GM12891 (cell line): ENCODE measurements around the gene HBG1.

ENCODE experiments used
- PAX5 ChIP-seq: IDR thresholded peaks from 2 replicates; pipeline ENCODE4 v1.6.1; 2011; ENCODE audit warnings: low read length, moderate library complexity, mild to moderate bottlenecking; ENCODE audit not compliant: insufficient read depth, severe bottlenecking
- POLR2A ChIP-seq: IDR thresholded peaks from 2 replicates; pipeline ENCODE4 v1.6.1; 2011; ENCODE audit warnings: low read depth, low read length, control low read depth
- POLR2AphosphoS5 ChIP-seq: IDR thresholded peaks from 2 replicates; pipeline ENCODE4 v1.6.1; 2011; ENCODE audit warnings: low read depth, low read length, control low read depth
- POU2F2 ChIP-seq: IDR thresholded peaks from 2 replicates; pipeline ENCODE4 v1.6.1; 2011; ENCODE audit warnings: low read depth, mild to moderate bottlenecking, control low read depth, low read length, moderate library complexity
- SPI1 ChIP-seq: IDR thresholded peaks from 2 replicates; pipeline ENCODE4 v1.6.1; 2011; ENCODE audit warnings: low read depth, low read length, control low read depth
- TAF1 ChIP-seq: IDR thresholded peaks from 2 replicates; pipeline ENCODE4 v1.6.1; 2011; ENCODE audit warnings: low read depth, low read length, control low read depth

GRCh38 chr11:5288906-5289550 lies 39.4 kb upstream of the HBG1 start:
- TF ChIP-seq POLR2A (no peak), POLR2AphosphoS5 (no peak), TAF1 (no peak), SPI1 (no peak), PAX5 (no peak), POU2F2 (no peak)
